ENCODE data around the gene DGLUCY.
"Not testable (repeated sequence)": the region's sequence is repeated elsewhere in the genome, so short reads cannot be mapped to it uniquely, and the experiment has no call there.

The DGLUCY gene

DNA sequence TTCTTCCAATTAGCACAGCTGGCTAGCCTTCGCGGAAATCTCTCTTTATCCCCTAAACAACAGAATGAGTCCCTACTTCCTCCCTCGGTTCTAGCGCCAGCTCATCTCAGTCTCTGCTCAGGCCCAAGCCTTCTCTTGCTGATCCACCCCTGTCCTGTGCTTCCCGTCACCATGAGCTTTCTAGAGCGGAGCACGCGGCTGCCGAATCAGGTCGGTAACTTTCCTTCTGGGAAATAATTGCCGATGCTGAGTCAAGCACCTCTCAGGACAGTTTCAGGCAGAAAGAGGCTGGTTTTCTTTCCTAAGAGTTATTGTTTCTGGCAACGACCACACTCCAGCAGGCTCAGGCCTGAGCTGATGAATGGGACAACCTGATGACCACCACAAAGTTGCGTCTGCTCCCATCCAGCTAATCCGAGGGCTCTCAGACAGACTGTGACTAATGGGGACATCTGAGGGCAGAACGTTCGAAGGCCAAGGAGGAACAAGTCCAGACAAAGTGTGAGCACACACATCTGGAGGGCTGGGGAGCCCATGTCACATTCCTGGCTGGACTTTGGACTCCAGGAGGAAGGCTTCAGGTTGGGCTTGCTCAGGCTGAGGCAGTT is 144.2 kb downstream of the DGLUCY start:
- peak in 2 of 14 donors; percentile 19 to 56 for DNase-seq

DNA sequence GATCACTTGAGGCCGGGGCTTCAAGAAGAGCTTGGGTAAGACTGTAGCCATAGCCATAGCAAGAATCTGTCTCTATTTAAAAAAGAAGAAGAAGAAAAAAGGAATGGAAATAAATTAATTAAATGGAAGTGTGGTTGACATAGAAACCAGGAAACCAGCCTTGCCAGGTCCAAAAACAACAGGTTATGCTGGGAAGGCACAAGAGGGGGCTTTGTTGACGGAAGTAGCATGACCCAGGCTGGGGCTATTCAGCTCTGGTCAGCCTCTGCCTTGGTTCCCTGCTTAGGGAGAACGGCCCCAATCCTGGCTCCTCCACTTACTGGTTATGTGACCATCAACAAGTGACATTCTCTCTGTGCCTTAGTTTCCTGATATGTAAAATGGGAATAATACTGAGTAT is 145.0 kb downstream of the DGLUCY start:
- DNase-seq = no peak

DNA sequence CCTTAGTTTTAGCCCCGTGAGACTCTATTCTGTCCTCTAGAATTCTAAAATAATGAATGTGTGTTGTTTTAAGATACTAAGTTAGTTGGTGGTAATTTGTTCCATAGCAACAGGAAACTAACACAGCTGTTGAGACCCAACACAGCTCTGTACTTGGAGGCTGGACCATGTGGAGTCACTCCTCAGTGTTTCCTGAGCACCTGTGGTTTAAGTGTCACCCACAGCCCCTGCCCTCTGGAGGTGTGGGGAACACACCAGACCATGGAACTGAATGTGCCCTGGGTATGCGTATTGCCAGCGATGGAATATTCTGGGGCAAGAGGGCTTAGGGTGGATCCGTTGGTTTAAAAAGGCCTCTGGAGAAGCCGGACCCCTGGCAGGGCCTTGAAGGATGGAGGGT is 147.2 kb downstream of the DGLUCY start:
- DNase-seq = no peak

DNA sequence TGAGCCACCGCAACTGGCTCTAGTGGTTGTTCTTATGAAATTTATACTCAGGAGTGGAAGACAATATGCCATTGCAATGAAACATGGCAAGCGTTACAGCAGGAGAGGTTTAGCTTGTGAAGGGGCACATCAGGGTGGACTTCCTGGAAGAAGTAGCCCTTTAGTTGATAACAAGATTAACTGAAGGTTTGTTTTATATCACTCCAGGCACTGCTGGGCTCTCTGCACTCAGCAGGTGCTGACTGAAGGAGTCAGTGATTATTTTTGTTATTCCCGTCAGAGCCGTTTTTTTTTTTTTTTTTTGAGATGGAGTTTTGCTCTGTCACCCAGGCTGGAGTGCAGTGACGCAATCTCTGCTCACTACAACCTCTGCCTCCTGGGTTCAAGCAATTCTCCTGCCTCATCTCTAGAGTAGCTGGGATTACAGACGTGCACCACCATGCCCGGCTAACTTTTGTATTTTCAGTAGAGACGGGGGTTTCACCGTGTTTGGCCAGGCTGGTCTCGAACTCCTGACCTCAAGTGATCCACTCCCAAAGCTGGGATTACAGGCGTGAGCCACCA is 148.2 kb downstream of the DGLUCY start:
- DNase-seq = no peak

DNA sequence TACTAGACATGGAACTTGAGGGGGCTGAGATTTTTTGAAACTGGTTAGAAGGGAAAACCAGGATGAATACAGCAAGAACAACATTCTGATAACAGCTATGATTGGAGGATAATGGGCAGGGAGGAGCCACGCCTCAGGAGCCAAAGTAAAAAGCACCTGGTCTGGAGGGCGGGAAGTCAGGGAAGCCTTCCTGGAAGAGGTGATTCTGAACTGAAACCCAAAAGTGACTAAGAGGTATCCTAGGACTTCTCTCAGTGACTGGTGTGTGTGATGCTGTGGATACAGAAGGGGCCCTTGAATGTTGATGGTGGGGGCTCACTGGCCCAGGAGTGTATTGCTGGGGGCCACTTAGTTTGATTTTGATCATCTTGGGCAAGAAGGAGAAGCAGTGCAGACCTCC is 149.5 kb downstream of the DGLUCY start:
- DNase-seq = no peak

DNA sequence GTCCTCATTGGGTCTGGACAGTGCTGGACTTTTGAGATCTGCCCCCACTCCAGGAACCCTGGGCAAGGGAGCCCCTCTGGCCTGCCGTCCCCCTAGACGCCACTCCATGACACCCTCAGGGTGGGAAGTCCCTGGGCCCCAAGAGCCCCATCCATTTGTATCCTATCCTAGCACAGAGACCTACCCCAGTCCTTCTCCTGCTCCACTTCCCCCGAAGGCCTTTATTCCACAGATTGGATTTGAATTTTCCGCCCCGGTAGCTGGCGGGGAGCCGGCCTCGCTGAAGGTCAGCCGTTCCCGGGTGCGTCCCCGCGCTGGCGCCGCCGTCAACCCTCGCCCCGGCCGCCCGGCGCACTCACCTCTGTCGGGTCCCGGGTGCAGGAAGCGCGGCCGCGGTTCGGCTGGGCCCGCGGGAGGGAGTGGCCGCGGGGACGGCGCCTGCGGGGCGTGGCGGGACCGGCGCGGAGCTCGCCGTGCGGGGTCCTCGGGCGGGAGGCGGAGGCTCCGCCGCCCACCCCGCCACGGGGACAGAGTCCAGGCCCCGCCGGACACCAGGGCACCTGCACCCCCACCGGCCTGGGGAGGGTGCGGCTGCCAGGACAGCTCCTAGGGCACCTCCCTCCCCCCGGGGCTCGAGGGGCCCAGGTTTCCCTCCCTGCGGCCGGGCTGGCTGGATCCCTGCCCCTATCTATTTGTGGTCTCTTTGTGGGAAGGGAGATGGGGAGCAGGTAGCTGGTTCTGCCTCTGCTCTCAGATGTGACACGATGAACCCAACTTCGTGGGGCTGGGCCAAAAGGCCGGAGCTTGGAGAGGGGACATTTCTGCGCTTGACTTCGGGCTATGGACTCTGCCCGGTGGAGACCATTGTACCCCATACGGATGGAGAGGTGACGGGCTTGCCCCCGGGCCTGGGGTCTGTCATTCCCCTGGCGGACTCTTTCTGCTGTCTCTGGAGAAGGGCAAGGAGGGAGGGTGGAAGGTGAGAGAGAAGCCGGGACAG is 150.6 kb downstream of the DGLUCY start:
- DNase-seq = no peak

DNA sequence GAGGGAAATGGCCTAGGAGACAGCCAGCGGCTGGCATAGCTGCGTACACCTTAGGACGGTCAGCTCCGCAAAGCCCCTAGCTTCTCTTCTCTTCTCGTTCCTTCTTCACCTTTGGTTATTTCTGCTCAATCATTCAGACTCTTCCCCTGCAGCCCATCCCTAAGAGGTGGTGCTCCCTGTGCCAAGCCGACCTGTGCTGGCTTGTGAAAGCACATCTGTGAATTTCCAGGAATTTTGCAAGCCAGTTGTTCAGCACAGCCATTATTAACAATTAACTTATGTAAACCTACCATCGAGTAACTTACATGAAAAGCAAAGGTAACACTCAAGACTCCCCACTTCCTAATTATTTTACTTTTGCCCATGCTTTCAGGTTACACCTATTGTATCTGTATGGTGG is 151.5 kb downstream of the DGLUCY start:
- DNase-seq = no peak

DNA sequence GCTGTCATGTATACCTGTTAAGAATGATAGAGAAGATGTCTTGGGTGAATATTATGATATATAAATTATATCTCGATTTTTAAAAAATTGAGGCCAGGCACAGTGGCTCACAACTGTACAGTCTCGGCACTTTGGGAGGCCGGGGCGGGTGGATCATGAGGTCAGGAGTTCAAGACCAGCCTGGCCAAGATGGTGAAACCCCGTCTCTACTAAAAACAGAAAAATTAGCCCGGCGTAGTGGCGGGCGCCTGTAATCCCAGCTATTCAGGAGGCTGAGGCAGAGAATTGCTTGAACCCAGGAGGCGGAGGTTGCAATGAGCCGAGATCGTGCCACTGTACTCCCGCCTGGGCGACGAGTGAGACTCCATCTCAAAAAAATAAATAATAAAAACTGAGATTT is 152.4 kb downstream of the DGLUCY start:
- DNase-seq = not testable (repeated sequence)

DNA sequence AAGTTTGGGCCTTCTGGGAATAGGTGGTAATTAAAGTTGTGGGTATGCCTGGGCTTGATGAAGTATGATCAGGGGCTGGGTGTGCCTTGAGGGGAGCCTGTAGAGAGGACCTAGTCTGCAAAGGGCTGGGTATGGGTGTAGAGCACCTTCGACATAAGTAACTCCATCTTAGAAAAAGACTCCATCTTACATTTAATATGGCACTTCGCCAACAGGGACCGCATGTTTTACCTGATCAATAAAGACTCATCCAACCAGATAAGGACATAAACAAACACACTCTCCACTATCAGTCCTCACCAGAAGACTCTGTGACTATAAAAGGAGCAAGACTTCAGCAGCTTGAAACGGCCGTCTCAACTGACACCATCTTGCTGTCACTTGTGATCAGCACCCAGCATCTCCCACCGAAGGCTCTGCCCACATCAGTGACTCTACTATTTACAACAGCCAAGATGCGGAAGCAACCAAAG is 154.1 kb downstream of the DGLUCY start:
- no peak for DNase-seq

DNA sequence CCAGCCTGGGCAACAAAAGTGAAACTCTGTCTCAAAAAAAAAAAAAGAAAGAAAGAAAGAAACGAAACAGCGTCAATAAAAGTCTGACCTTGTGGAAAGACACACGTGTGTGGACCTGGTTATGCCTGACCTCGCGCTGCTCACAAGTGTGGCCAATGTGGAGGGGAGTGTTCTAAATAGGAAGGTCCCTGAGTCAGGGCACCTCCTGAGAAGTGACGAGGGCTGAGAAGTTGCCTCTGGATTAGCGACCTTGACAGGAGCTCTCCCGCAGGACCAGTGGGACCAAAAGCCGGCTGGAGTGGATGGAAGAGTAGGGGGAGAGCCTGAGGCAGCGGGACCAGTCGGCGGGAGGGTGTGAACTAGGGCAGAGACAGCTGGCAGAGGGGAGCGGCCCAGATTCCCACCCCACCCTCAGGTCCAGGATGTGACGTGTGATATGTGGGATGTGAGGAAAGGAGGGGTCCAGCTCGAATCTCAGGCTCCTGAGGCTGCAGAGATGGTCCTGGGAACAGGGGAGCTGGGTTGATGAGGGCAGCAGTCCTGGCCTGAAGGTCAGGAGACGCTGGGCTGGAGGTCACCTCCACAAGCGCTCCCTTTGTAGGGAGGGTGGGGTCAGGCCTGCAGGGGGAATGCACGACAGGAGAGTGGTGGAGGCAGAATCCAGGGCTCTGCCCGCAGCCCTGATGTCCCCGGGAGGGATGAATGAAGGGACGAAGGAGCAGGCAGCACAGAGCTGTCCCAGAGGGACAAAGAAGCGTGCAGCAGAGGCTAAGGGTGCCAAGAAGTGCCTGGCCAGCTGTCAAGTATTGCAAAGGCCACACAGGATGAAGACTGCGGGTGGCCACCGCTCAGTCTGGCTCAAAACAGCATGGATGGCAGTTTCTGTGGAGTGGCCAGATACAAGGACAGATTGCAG is 155.5 kb downstream of the DGLUCY start:
- peak in 4 of 14 donors; percentile 9 to 76 (median 24) for DNase-seq

DNA sequence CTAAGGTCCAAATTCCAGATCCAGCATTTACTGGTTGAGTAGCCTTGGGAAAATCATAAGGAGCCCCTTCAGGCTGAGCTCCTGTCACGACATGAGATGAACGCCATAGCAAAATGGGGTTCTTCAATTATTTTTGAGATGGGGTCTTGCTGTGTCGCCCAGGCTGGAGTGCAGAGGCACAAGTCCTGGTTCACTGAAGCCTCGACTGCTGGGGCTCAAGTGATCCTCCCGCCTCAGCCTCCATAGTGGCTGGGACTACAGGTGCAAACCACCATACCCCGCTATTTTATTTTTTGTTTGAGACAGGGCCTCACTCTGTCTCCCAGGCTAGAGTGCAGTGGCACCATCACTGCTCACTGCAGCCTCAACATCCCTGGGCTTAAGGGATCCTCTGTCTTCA is 156.3 kb downstream of the DGLUCY start:
- no peak for DNase-seq

DNA sequence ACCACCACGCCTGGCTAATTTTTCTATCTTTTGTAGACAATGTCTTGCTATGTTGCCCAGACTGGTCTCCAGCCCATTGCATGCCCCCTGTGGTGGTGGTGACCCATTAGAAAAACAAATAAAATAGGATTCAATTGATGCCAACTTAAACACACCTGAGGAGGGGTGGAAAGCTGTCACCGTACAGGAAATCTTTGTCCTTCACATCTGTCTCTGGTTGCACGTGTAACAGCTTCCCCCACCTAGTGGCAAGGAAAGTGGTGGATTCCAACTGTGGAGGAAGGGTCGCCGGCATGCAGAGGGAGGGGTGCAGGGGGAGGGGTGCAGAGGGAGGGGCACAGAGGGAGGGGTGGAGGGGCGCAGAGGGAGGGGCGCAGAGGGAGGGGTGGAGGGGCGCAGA is 156.7 kb downstream of the DGLUCY start:
- DNase-seq = no peak

DNA sequence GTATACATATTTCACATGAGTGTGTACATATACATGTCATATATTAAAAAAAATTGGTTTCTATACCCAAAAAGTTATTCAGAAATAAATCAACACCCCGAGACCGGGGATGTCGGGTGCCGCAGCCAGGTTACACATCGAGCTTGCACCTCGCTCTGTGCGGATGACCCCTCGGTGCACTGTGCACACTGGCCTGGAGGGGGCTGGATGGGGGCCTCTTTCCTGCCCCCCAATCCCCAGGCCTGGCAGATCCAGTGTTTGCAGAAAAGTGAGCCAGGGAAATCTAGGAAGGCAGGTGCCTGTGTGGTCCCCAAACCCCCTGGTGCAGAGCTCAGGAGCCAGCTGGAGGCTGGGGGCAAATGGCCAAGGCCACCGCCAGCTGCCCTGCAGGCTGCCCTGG is 157.8 kb downstream of the DGLUCY start:
- DNase-seq = no peak

DNA sequence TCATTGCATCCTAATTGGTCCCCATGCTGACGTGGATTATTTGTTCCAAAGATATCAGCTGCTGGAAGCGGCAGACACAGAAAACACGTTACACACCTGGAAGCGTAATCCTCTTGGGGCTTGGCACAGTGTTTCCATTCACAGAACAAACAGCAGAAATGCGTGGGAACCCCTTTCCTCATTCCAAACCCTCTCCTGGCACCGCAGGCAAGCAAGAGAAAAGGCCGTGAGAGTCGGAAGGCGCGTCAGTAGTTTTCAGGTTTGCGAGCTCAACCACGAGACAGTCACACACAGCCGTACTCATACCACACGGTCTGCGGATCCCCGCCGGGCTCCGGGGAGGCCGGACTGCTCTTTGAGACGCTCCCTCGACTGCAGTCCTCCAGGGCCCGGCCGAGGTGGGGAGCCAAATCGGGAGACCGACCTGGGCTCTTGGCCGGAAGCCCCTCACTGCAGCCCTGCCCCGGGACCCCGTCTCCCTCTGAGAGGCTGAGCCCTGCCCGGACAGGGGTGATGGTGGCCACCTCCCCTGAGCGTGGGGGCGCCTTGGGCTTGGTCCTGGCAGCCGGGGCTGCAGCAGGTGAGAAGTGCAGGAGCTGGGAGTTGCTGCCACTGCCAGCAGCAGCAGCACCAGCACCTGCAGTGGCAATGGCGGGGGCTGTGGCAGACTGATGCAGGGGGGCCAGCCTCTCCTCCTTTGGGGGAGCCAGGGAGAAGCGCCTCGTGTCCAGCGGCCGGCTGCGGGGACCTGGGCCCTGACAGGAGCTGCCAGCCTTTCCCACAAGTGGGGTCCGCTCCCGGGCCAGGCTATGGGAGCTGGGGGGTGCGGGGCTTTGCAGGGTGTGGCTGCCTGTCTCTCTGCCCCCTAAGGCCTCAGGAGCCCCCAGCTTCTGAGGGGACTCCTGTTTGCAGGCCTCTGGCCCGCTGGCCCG is 158.7 kb downstream of the DGLUCY start:
- DNase-seq = no peak

DNA sequence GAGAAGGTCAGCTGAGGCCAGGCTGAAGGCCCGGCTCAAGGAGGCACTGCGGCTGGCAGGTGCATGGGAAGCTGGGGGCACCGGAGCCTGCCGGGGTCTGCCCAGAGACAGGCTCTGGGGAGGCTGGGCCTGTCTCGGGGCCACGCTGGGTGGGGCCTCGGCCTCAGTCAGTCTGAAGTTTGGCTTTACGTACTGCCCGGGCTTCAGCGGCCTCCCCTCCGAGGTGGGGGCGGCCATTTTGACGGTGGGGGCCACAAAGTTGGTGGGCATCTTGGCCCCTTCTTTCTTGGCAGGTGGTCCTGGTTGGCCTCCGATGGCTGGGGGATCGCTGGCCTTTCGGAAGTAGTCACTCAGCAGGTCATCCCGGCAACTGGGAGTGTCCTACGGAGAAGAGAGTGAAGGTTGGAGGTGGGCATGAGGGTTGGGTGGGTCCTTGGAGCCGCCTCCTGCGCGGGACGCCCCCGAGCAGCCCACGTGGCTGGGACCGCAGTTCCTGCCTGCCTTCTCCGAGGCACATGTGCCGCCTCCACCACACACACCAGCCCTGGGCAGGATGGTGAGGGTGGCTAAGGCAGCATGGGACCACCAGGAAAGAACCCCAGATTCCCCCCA is 159.5 kb downstream of the DGLUCY start:
- DNase-seq = no peak

DNA sequence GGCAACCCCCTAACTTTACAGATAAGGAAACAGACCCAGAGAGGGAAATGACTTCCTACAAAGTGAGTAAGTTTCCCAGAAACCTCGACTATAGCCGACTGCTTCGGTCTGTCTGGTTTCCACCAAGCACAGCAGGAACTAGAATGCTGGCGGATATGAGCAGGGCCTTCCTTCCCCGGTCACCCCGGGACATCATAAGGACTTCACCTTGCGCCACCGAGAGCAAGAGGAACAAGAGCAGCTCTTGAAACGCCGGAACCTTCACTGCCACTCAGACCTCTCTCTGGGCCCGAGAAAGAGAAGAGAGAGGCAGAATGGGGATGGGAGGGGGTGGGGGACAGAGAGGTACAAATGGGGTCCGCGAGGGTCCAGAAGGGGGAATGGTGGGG is 160.0 kb downstream of the DGLUCY start:
- no peak for DNase-seq

DNA sequence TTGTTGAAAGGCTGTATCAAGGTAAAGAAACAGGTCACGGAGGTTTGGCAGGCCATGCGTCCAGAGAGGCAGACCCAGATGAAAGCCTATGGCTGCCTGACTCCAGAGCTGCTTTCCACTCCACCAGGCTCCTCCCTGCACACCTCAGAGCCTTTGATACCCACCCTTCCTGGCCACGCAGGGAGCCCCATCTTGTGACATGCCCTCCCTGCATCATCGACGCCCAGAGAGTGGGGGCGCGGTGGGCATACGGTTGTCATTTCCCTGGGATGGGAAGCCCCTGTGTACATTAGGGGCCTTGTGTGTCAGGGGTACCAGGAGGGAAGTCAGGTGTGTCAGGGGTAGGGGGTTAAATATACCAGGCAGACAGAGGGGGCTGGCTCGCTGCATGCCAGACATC is 160.9 kb downstream of the DGLUCY start:
- no peak for DNase-seq
